ENCODE results near the gene PTPRN2. TPM values are rescaled to one million over a fixed set of nuclear protein-coding genes. Genes with fewer than 3 reads are reported as not detected.

PTPRN2 gene
- polyA plus RNA-seq, 1 experiment = 0.02 TPM

DNA sequence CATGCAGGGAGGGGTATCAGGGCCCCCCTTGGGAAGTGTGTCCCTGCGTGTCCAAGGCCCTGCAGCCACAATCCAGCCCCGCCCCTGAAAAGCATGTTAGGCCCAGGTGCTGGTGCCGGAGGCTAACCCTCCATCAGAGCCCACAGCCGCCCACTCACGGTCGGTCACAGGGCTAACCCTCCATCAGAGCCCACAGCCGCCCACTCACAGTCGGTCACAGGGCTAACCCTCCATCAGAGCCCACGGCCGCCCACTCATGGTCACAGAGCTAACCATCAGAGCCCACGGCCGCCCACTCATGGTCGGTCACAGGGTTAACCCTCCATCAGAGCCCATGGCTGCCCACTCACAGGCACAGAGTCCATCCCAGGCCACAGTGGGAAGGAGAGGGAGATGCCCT lies 824.8 kb downstream of the PTPRN2 start:
- H3K4me3 ChIP-seq (ENCODE audit: low read depth, low read length) = no peak overlapping the region
- H3K27me3 ChIP-seq (ENCODE audit: control insufficient read depth, insufficient read depth, low read length) = no peaks in the 10 kb centered on the region
- POLR2A ChIA-PET = no interaction called here
- TF ChIP-seq, protein P1, sequence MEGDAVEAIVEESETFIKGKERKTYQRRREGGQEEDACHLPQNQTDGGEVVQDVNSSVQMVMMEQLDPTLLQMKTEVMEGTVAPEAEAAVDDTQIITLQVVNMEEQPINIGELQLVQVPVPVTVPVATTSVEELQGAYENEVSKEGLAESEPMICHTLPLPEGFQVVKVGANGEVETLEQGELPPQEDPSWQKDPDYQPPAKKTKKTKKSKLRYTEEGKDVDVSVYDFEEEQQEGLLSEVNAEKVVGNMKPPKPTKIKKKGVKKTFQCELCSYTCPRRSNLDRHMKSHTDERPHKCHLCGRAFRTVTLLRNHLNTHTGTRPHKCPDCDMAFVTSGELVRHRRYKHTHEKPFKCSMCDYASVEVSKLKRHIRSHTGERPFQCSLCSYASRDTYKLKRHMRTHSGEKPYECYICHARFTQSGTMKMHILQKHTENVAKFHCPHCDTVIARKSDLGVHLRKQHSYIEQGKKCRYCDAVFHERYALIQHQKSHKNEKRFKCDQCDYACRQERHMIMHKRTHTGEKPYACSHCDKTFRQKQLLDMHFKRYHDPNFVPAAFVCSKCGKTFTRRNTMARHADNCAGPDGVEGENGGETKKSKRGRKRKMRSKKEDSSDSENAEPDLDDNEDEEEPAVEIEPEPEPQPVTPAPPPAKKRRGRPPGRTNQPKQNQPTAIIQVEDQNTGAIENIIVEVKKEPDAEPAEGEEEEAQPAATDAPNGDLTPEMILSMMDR (IDR thresholded peaks at IDR 0.05; ENCODE audit: low read depth, low read length) = no peak
- no peak overlapping the region for H3K27ac ChIP-seq (ENCODE audit: low read depth, low read length)
- peaks cover 76% of the 10 kb centered on the region for H3K9me3 ChIP-seq (ENCODE audit: control insufficient read depth, insufficient read depth, low read length)
- DNase-seq (ENCODE audit: low read depth, low spot score) = no peak
- CTCF ChIA-PET = no interaction called here

GRCh38 chr7:157760004-157760730 lies 827.5 kb downstream of the PTPRN2 start:
- TF ChIP-seq, protein P1 (IDR thresholded peaks at IDR 0.05; ENCODE audit: low read depth, low read length) = no peak
- no peaks in the 10 kb centered on the region for H3K27me3 ChIP-seq (ENCODE audit: control insufficient read depth, insufficient read depth, low read length)
- H3K9me3 ChIP-seq (ENCODE audit: control insufficient read depth, insufficient read depth, low read length) = peaks cover 77% of the 10 kb centered on the region
- H3K27ac ChIP-seq (ENCODE audit: low read depth, low read length) = no peak overlapping the region
- ChIA-PET CTCF (no interaction called here), POLR2A (no interaction called here)
- no peak for DNase-seq (ENCODE audit: low read depth, low spot score)
- H3K4me3 ChIP-seq (ENCODE audit: low read depth, low read length) = no peak overlapping the region

GRCh38 chr7:157759246-157759805 lies 828.3 kb downstream of the PTPRN2 start:
- ChIA-PET POLR2A (no interaction called here), CTCF (no interaction called here)
- TF ChIP-seq, protein P1 (IDR thresholded peaks at IDR 0.05; ENCODE audit: low read depth, low read length) = no peak
- Histone ChIP-seq H3K9me3 (ENCODE audit: control insufficient read depth, insufficient read depth, low read length) (peaks cover 77% of the 10 kb centered on the region), H3K27ac (ENCODE audit: low read depth, low read length) (no peak overlapping the region), H3K27me3 (ENCODE audit: control insufficient read depth, insufficient read depth, low read length) (no peaks in the 10 kb centered on the region), H3K4me3 (ENCODE audit: low read depth, low read length) (no peak overlapping the region)
- no peak for DNase-seq (ENCODE audit: low read depth, low spot score)

GRCh38 chr7:157758468-157759245 lies 829.0 kb downstream of the PTPRN2 start:
- ChIA-PET POLR2A (no interaction called here), CTCF (no interaction called here)

More at GRCh38 chr7:157758468-157759245, 829.0 kb downstream of the PTPRN2 start:
- Histone ChIP-seq H3K4me3 (ENCODE audit: low read depth, low read length) (no peak overlapping the region), H3K27ac (ENCODE audit: low read depth, low read length) (no peak overlapping the region), H3K27me3 (ENCODE audit: control insufficient read depth, insufficient read depth, low read length) (no peaks in the 10 kb centered on the region), H3K9me3 (ENCODE audit: control insufficient read depth, insufficient read depth, low read length) (peaks cover 77% of the 10 kb centered on the region)
- no peak for DNase-seq (ENCODE audit: low read depth, low spot score)
- TF ChIP-seq, protein P1 (IDR thresholded peaks at IDR 0.05; ENCODE audit: low read depth, low read length) = no peak
